NCI-H1105 treated with DMSO at 0.1 percent for 48 hours (cell line): Measurements from ENCODE around the gene RGS16.

ENCODE experiments used
- DNase-seq: peaks from one replicate; lab custom pipeline; 2025; lab: John Stamatoyannopoulos, UW

The RGS16 gene

GRCh38 chr1:182580736-182581135, 23.5 kb downstream of the RGS16 start:
- no peak for DNase-seq

- DNase-seq = no peak
Measured at GRCh38 chr1:182575540-182576149, 28.5 kb downstream of the RGS16 start.

GRCh38 chr1:182574156-182574555, 30.0 kb downstream of the RGS16 start:
- no peak for DNase-seq

- DNase-seq = no peak
Measured at GRCh38 chr1:182570611-182570970, 33.6 kb downstream of the RGS16 start.

GRCh38 chr1:182569939-182570610, 34.1 kb downstream of the RGS16 start:
- no peak for DNase-seq

- DNase-seq = no peak
Measured at GRCh38 chr1:182568647-182569284, 35.4 kb downstream of the RGS16 start.

GRCh38 chr1:182567629-182568028, 36.6 kb downstream of the RGS16 start:
- no peak for DNase-seq

- no peak for DNase-seq
Measured at GRCh38 chr1:182565537-182565936, 38.7 kb downstream of the RGS16 start.

- DNase-seq = no peak
Measured at GRCh38 chr1:182564406-182565004, 39.7 kb downstream of the RGS16 start.

- DNase-seq = no peak
Measured at GRCh38 chr1:182563095-182563494, 41.1 kb downstream of the RGS16 start.

GRCh38 chr1:182561456-182561855, 42.7 kb downstream of the RGS16 start:
- DNase-seq = no peak

- DNase-seq = no peak
Measured at GRCh38 chr1:182560392-182560984, 43.7 kb downstream of the RGS16 start.

- DNase-seq = no peak
Measured at GRCh38 chr1:182556279-182556678, 47.9 kb downstream of the RGS16 start.

GRCh38 chr1:182555493-182555892, 48.7 kb downstream of the RGS16 start:
- DNase-seq = no peak

- no peak for DNase-seq
Measured at GRCh38 chr1:182552527-182552926, 51.7 kb downstream of the RGS16 start.

- no peak for DNase-seq
Measured at GRCh38 chr1:182549811-182550210, 54.4 kb downstream of the RGS16 start.

- no peak for DNase-seq
Measured at GRCh38 chr1:182549346-182549745, 54.8 kb downstream of the RGS16 start.
